PC-9 (cell line): ENCODE data around the gene RTEL1. TPM values are rescaled to one million over a fixed set of nuclear protein-coding genes. Genes with fewer than 3 reads are reported as not detected.
A peak's percentile ranks its signal among the peaks of the same experiment; 100 is the strongest.

Experiments used
- BruUV-seq: library from RNA; stranded (reverse); fragments of 400-500 nt; replicated peaks from 2 replicates; lab custom pipeline; 2021; lab: Mats Ljungman, UMichigan
- CTCF ChIA-PET: fragments of 300-600 bp; sonication (Branson Sonifier 250); formaldehyde crosslinking; loops from one replicate; lab custom pipeline; 2022; ENCODE audit warnings: antibody characterized with exemption; lab: Charles Lee
- POLR2A ChIA-PET: fragments of 300-600 bp; sonication (Branson Sonifier 250); formaldehyde crosslinking; loops from one replicate; lab custom pipeline; 2022; ENCODE audit warnings: antibody characterized with exemption; ENCODE audit not compliant: unreplicated experiment; lab: Charles Lee
- DNase-seq, 2 experiments: peaks; one replicate each; pipeline versions ENCODE4 v3.0.0 to v3.0.0-alpha.2; 2015 to 2022; ENCODE audit warnings: mixed read lengths in 1 of 2
- H2AFZ ChIP-seq: fragments of 200-600 bp; sonication (generic); 2 replicates; pipeline ENCODE4 v1.8.1; 2017; ENCODE audit warnings: antibody characterized with exemption
- H3F3A ChIP-seq: fragments of 200-600 bp; sonication (generic); 2 replicates; pipeline ENCODE4 v1.8.1; 2017; ENCODE audit warnings: antibody characterized with exemption, mild to moderate bottlenecking, low read depth; ENCODE audit not compliant: insufficient read depth
- H3K27ac ChIP-seq: fragments of 200-600 bp; sonication (generic); 2 replicates; pipeline ENCODE4 v1.6.1; 2016; ENCODE audit warnings: mixed run types
- H3K27me3 ChIP-seq: fragments of 200-600 bp; sonication (generic); 2 replicates; pipeline ENCODE4 v1.6.1; 2016; ENCODE audit warnings: low read depth, mixed run types; ENCODE audit not compliant: insufficient read depth
- H3K36me3 ChIP-seq: fragments of 200-600 bp; sonication (generic); 2 replicates; pipeline ENCODE4 v1.6.1; 2016; ENCODE audit warnings: low read depth, mixed run types
- H3K4me1 ChIP-seq: fragments of 200-600 bp; sonication (generic); replicated peaks from 2 replicates; pipeline ENCODE4 v1.6.1; 2016; ENCODE audit warnings: mixed run types; ENCODE audit not compliant: insufficient read depth
- H3K4me2 ChIP-seq: fragments of 200-600 bp; sonication (generic); 2 replicates; pipeline ENCODE4 v1.6.1; 2017; ENCODE audit warnings: mixed run types
- H3K4me3 ChIP-seq: fragments of 200-600 bp; sonication (generic); 2 replicates; pipeline ENCODE4 v1.6.1; 2016; ENCODE audit warnings: mixed run types
- H3K79me2 ChIP-seq: fragments of 200-600 bp; sonication (generic); 2 replicates; pipeline ENCODE4 v1.6.1; 2017; ENCODE audit warnings: low read depth, mixed run types
- H3K9me2 ChIP-seq: fragments of 200-600 bp; sonication (generic); 2 replicates; pipeline ENCODE4 v1.8.1; 2017; ENCODE audit warnings: mild to moderate bottlenecking; ENCODE audit not compliant: insufficient read depth
- H3K9me3 ChIP-seq: fragments of 200-600 bp; sonication (generic); 2 replicates; pipeline ENCODE4 v1.8.1; 2016; ENCODE audit warnings: low read depth; ENCODE audit not compliant: insufficient read depth
- H4K20me1 ChIP-seq: fragments of 200-600 bp; sonication (generic); 2 replicates; pipeline ENCODE4 v1.8.1; 2017; ENCODE audit not compliant: insufficient read depth
- CTCF ChIP-seq: fragments of 200-600 bp; sonication (generic); conservative IDR thresholded peaks from 2 replicates; pipeline ENCODE4 v1.6.1; 2017; ENCODE audit warnings: mixed run types, antibody characterized with exemption, mild to moderate bottlenecking, moderate library complexity
- EZH2 ChIP-seq: fragments of 200-600 bp; sonication (generic); IDR thresholded peaks from 2 replicates; pipeline ENCODE4 v1.8.0; 2017; ENCODE audit warnings: antibody characterized with exemption, low read depth
- intact Hi-C: fragments of 100-400 bp; cut with micrococcal nuclease; formaldehyde crosslinking; loops from one replicate; pipeline ENCODE4 v1.10.0; 2022; ENCODE audit not compliant: unreplicated experiment
- total RNA-seq: library from RNA; stranded (reverse); gene quantifications from 2 replicates; pipeline ENCODE4 v1.2.3, GENCODE V29; 2021

RTEL1 gene
- total RNA-seq, 1 experiment from 2014 or later = 36.0 TPM

- no peaks in the 10 kb centered on the region for H3K27me3 ChIP-seq
- H3F3A ChIP-seq = peaks cover 33% of the 10 kb centered on the region; the same call in 1 of the 2 replicates
- H3K9me3 ChIP-seq = no peaks in the 10 kb centered on the region
- POLR2A ChIA-PET = no interaction called here
- intact Hi-C loops = no loop called here
- DNase-seq = peak in 1 of 2 experiments; percentile 25
- no peak overlapping the region for H2AFZ ChIP-seq
- H3K36me3 ChIP-seq = peaks cover 18% of the 10 kb centered on the region
- no peak overlapping the region for H3K4me2 ChIP-seq
- H3K4me1 ChIP-seq = peaks cover 28% of the 10 kb centered on the region
- TF ChIP-seq CTCF (no peak), EZH2 (no peak)
- 0 out of 2 replicates have a peak, but pooled peaks cover 5% of the 10 kb centered on the region for H4K20me1 ChIP-seq
- BruUV-seq = no TSS peak
- CTCF ChIA-PET = no interaction called here
- no peaks in the 10 kb centered on the region for H3K9me2 ChIP-seq
- no peak overlapping the region for H3K4me3 ChIP-seq
- no peak overlapping the region for H3K27ac ChIP-seq
- peaks cover 46% of the 10 kb centered on the region for H3K79me2 ChIP-seq
Measured at GRCh38 chr20:63703976-63704748, 46.0 kb downstream of the RTEL1 start.

DNA sequence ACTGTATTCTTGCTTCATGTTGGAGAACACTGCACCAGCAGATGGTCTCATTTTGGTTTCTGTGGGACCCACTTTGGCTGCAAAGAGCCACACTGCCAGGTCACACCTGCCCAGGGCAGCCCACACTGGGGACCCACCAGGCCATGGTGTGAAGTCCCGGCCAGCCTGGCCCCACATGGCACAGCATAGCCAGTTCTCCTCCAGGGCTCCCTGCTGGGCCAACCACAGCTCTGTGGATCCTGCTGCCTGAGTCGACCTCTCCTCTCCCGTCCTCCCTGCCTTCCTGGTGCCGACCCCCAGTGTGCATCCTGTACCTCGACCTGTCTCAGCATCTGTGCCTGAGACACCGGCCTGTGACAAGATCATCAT lies 46.6 kb downstream of the RTEL1 start:
- TF ChIP-seq CTCF (no peak), EZH2 (no peak)
- no peak for DNase-seq
- Histone ChIP-seq H2AFZ (no peak overlapping the region), H3K27me3 (no peaks in the 10 kb centered on the region), H3K27ac (no peak overlapping the region), H3K4me2 (no peak overlapping the region), H3K9me3 (no peaks in the 10 kb centered on the region), H3F3A (peaks cover 27% of the 10 kb centered on the region; the same call in 1 of the 2 replicates), H3K36me3 (peaks cover 18% of the 10 kb centered on the region), H3K9me2 (no peaks in the 10 kb centered on the region), H3K4me1 (peaks cover 26% of the 10 kb centered on the region), H3K79me2 (peaks cover 49% of the 10 kb centered on the region), H4K20me1 (0 out of 2 replicates have a peak, but pooled peaks cover 5% of the 10 kb centered on the region), H3K4me3 (no peak overlapping the region)
- intact Hi-C loops = loop anchor here (5.0 kb wide), 1 partner anchor 268 kb away; no protein-coding TSS in a partner anchor
- POLR2A ChIA-PET = no interaction called here
- CTCF ChIA-PET = no interaction called here
- no TSS peak for BruUV-seq

GRCh38 chr20:63705232-63706026 lies 47.3 kb downstream of the RTEL1 start:
- TF ChIP-seq CTCF (no peak), EZH2 (no peak)
- no peaks in the 10 kb centered on the region for H3K27me3 ChIP-seq
- H3K9me2 ChIP-seq = no peaks in the 10 kb centered on the region
- H3K27ac ChIP-seq = no peak overlapping the region
- ChIA-PET CTCF (no interaction called here), POLR2A (no interaction called here)
- H3F3A ChIP-seq = peaks cover 22% of the 10 kb centered on the region; the same call in 1 of the 2 replicates
- H2AFZ ChIP-seq = no peak overlapping the region
- intact Hi-C loops = loop anchor here (2.0 to 5.0 kb wide), 3 partner anchors 167 to 267 kb away; partner anchors contain the start of gene UCKL1
- peaks cover 51% of the 10 kb centered on the region for H3K79me2 ChIP-seq
- BruUV-seq = no TSS peak
- H4K20me1 ChIP-seq = 0 out of 2 replicates have a peak, but pooled peaks cover 5% of the 10 kb centered on the region
- no peak overlapping the region for H3K4me3 ChIP-seq
- H3K4me1 ChIP-seq = peaks cover 19% of the 10 kb centered on the region
- H3K36me3 ChIP-seq = peaks cover 20% of the 10 kb centered on the region
- H3K4me2 ChIP-seq = peak overlapping the region; percentile 97; the same call in 1 of the 2 replicates
- no peaks in the 10 kb centered on the region for H3K9me3 ChIP-seq
- DNase-seq = peak in 1 of 2 experiments; percentile 22
